Dedifferentiated amniotic fluid mesenchymal stem cell (primary cell): ENCODE data around the gene DUSP1.
A peak's percentile ranks its signal among the peaks of the same experiment; 100 is the strongest.

Experiments used
- DNase-seq: peaks from one replicate; pipeline ENCODE4 v3.0.0-alpha.2; 2016; ENCODE audit errors: extremely low spot score

DUSP1 gene

DNA sequence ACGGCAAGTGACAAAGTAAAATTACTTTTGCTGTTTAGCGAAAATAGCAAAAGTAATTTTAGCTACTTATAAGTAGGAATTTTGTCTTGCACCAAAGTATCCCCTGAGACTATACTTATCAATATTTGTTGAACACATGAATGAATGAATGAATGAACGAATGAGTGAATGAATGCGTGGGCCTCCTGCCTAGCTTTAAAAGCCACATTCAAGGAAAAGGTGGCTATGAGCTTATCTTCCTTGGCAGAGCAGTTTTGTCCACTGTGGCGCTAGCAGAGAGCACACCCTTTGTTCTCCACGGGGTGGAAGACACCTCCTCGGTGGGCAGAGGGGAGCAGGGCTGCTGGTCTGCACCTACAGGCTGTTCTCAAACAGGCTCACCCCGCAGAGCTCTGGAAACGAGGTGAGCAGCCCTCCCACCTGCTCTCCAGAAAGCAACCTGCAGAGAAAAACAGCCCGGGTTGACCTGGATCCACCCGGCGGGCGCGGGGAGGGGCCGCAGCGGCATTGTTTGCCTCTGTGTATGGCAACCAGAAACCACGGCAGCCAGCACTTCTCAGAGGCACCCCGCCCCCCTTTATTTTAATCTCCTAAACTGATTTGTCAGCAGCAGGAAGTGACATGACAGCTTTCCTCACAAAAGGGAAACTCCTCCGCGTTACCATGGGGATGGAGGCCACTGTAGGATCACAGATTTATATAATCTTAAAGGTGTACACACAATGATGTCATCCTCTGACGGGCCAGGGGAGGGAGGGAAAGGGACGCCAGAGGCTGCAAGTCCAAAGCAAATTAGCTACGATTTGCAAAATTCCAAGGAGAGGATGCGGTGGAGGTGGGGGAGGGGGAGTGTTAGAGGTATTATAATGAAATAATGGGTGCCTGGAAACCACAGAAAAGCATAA is 5.9 kb downstream of the DUSP1 start:
- peak; percentile 100 for DNase-seq

GRCh38 chr5:172763120-172763464 is 7.9 kb downstream of the DUSP1 start:
- DNase-seq = no peak

DNA sequence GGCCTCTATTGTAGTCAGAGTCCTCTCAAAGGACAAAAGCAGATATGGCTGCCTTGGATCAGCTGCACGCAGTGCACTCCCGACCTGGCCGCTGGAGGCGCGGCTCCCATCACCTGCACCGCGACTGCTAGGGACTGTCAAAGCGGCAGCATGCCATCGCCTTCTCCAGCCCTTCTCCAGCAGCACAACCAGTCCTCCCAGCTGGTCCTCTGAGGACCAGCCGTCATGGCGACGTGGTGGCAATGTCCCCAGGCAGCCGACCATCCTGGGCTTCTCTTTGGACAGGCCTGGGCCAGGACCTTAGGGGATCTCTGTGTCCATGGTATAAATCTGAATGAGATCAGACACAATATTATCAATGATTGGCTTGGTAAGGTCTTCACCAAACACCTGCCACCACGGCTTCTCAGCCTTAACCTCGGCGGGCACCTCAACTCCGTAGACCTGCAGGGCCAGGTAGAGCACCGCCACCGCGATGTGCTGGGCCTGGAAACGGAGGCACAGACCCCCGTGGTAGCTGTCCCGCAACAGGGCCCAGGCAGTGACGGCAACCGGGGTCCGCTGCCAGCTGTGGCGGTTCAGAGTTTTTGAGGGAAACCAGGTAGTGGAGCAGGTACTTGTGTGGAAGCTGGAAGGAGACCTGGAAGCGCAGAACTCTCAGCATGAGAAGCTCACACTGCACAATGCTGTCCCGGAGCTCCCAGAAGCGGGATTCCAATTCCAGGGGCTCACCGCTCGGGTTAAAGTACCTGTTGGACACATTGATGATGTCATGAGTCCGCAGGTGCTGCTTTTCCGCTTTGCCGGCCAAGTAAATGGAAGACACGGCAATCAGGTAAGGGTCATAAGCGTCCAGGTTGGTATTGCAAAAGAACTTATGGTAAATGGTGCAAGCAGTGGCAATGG is 8.5 kb downstream of the DUSP1 start:
- DNase-seq = no peak

GRCh38 chr5:172760959-172761358 is 10.0 kb downstream of the DUSP1 start:
- no peak for DNase-seq

- DNase-seq = no peak
Observed at GRCh38 chr5:172760136-172760535, 10.9 kb downstream of the DUSP1 start.

- DNase-seq = no peak
Observed at GRCh38 chr5:172758834-172759149, 12.2 kb downstream of the DUSP1 start.

GRCh38 chr5:172758077-172758833 is 12.7 kb downstream of the DUSP1 start:
- no peak for DNase-seq

DNA sequence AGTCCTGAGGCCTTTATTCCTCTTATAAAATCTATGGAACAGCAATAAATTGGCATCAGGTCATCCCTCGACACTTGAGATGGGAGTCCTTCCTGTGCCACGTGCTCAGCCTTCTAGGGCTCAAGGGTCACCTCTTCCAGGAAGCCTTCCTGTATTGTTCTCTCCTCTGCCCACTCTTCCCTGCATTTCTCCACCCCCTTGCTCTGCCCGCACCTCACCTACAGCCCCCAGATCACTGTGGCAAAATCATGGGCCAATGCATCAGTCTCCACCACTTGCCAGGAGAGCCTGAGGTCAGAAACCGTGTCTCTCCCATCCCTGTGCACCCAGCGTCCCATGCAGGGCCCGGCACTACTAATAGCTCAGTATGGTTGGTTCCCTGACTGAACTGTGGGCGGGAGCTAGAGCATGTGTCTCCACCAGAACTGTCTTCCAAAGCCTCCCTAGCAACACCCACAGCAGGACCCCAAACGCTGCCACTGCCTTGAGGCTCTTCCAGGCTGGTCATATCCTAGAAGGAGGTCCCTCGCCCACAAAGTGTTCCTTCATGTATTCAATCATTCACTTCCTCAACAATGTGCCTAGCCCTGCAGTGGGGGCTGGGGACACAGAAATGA is 13.5 kb downstream of the DUSP1 start:
- no peak for DNase-seq

- no peak for DNase-seq
Observed at GRCh38 chr5:172756764-172757393, 14.1 kb downstream of the DUSP1 start.

- DNase-seq = no peak
Observed at GRCh38 chr5:172754596-172755356, 16.2 kb downstream of the DUSP1 start.

DNA sequence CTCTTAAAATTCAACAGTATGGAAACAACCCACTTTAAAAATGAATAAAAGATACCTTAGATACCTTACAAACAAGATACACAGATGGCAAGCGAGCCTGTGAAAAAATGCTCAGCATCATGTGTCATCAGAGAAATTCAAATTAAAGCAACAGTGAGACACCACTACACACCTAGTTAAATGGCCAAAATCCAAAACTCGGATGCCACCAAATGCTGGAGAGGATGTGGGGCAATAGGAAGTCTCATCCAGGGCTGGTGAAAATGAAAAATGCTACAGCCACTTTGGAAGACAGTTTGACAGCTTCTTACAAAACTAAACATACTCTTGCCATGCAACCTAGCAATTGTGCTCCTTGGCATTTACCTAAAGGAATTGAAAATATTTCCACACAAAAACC is 17.9 kb downstream of the DUSP1 start:
- DNase-seq = no peak

DNA sequence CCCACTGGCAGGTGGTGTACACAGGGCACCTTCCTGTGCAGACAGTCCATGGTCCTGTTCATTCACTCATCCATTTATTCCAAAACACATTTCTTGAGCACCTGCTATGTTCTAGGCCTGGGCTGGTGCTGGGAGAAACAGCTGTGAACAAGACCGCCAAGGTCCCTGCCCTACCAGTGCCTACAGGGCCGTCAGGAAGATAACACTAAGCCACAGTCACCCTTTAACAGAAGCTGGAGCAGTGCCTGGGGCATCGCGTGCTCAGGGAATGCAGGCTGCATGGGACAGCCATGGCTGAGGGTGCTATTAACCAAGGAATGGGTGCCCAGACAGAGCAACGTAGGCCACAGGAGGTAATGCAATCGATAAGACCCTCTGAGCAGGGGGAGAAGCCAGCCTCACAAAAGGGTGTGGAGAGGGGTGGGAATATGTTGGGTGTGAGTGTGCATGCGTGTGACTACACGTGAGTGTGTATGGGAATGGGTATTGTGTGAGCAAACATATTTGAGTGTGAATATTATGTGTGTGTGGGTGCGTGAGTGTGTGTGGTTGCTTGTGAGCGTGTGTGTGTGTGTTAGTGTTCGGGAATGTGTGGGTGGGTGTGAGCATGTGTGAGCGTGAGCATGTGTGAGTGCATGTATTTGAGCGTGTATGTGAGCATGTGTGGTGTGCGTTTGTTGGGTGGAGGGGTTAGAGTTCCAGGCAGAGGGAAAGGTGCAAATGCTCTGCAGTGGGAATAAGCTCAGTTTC is 19.1 kb downstream of the DUSP1 start:
- DNase-seq = no peak

GRCh38 chr5:172749881-172750633 is 20.9 kb downstream of the DUSP1 start:
- no peak for DNase-seq

- no peak for DNase-seq
Observed at GRCh38 chr5:172749076-172749475, 21.9 kb downstream of the DUSP1 start.

GRCh38 chr5:172748341-172748843 is 22.6 kb downstream of the DUSP1 start:
- DNase-seq = no peak

GRCh38 chr5:172747471-172747870 is 23.5 kb downstream of the DUSP1 start:
- DNase-seq = no peak

DNA sequence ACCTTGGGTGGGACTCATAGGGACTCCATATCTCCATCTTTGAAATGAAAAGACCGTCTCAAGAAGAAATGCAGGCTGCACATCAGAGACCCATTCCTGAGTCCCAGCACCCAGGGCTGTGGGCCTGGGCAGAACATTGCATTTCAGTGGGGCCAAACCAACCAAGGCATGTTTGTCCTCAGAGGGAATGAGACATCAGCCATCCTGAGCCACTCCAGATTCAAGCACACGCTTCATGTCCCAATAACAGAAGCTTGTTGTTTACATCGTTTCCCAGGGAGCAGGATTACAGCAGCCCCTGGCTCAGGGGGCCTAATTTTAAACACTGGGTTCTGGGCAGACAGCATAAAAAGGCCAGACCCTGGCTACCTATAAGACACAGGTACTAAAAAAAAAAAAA is 24.3 kb downstream of the DUSP1 start:
- no peak for DNase-seq

- DNase-seq = no peak
Observed at GRCh38 chr5:172745838-172746237, 25.2 kb downstream of the DUSP1 start.

DNA sequence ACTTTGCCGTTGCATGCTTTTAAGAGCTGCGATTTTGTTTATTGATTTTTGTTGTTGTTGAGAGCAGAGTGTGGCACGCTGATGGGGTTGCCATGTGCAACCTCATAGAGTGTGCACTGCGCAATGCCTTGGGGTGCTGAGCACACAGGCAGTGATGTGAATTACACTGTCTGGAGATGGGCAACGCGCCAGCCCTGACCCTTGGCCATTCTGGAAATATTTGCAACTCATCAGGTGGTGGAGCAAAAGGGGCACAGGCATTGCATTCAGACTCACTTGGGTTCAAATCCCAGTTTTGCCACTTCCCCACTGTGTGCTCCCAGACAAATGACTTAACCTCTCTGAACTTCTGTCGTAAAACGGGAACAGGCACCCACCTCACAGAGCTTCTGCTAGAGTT is 25.6 kb downstream of the DUSP1 start:
- no peak for DNase-seq
